ENCODE measurements around the gene ZNF695. TPM values are rescaled to one million over a fixed set of nuclear protein-coding genes. Genes with fewer than 3 reads are reported as not detected.
"Not testable (repeated sequence)": the region's sequence is repeated elsewhere in the genome, so short reads cannot be mapped to it uniquely, and the experiment has no call there.

Gene ZNF695
- 1 to 10 TPM in 1 of 2 experiments, under 1 TPM in 1; 0.66 to 1.0 TPM for total RNA-seq

GRCh38 chr1:247007511-247008405 is at the start of gene ZNF695:
ZNF695 (minus strand) TSS chr1:247008057; CDS start chr1:247007908, 149 bp downstream.
- ChIA-PET CTCF (no interaction called here), POLR2A (no interaction called here)
- peak within 1 kb of the TSS; percentile 85 for H3K4me3 Mint-ChIP-seq
- peaks cover 9% of the 10 kb centered on the region for H3K27me3 Mint-ChIP-seq (ENCODE audit: low read depth)
- H3K4me1 Mint-ChIP-seq (ENCODE audit: low read depth) = peaks cover 9% of the 10 kb centered on the region
- peak; percentile 98 for ATAC-seq
- H3K36me3 Mint-ChIP-seq (ENCODE audit: low read depth) = peaks cover 4% of the 10 kb centered on the region
- H3K27ac Mint-ChIP-seq = no peak within 1 kb of the TSS
- DNase-seq = peak; percentile 77
- H3K9me3 Mint-ChIP-seq (ENCODE audit: insufficient read depth) = peaks cover 42% of the 10 kb centered on the region

- CTCF ChIA-PET = no interaction called here
These were observed 48.2 kb upstream of the ZNF695 start for GRCh38 chr1:247056071-247056470.

GRCh38 chr1:247054992-247055415 is 47.1 kb upstream of the ZNF695 start:
- no peaks in the 10 kb centered on the region for H3K27me3 Mint-ChIP-seq (ENCODE audit: low read depth)
- H3K4me1 Mint-ChIP-seq (ENCODE audit: low read depth) = peaks cover 19% of the 10 kb centered on the region
- DNase-seq (peak; percentile 24), ATAC-seq (peak; percentile 58)
- H3K4me3 Mint-ChIP-seq = no peak overlapping the region
- H3K27ac Mint-ChIP-seq = peak overlapping the region; percentile 72
- CTCF ChIA-PET = no interaction called here
- H3K9me3 Mint-ChIP-seq (ENCODE audit: insufficient read depth) = peaks cover 64% of the 10 kb centered on the region
- H3K36me3 Mint-ChIP-seq (ENCODE audit: low read depth) = peaks cover 31% of the 10 kb centered on the region
- POLR2A ChIA-PET = no interaction called here

More at GRCh38 chr1:247056071-247056470, 48.2 kb upstream of the ZNF695 start:
- Mint-ChIP-seq H3K27ac (no peak overlapping the region), H3K4me3 (no peak overlapping the region), H3K9me3 (ENCODE audit: insufficient read depth) (peaks cover 61% of the 10 kb centered on the region), H3K36me3 (ENCODE audit: low read depth) (peaks cover 31% of the 10 kb centered on the region), H3K27me3 (ENCODE audit: low read depth) (no peaks in the 10 kb centered on the region), H3K4me1 (ENCODE audit: low read depth) (peaks cover 19% of the 10 kb centered on the region)
- ATAC-seq (no peak), DNase-seq (no peak)
- POLR2A ChIA-PET = no interaction called here

GRCh38 chr1:247047702-247048101 is 39.8 kb upstream of the ZNF695 start:
- Mint-ChIP-seq H3K27me3 (ENCODE audit: low read depth) (no peaks in the 10 kb centered on the region), H3K4me1 (ENCODE audit: low read depth) (no peaks in the 10 kb centered on the region), H3K4me3 (no peak overlapping the region), H3K9me3 (ENCODE audit: insufficient read depth) (peaks cover 62% of the 10 kb centered on the region), H3K36me3 (ENCODE audit: low read depth) (peaks cover 11% of the 10 kb centered on the region), H3K27ac (no peak overlapping the region)
- POLR2A ChIA-PET = no interaction called here
- CTCF ChIA-PET = no interaction called here
- DNase-seq (no peak), ATAC-seq (no peak)

GRCh38 chr1:247047260-247047659 is 39.4 kb upstream of the ZNF695 start:
- peaks cover 59% of the 10 kb centered on the region for H3K9me3 Mint-ChIP-seq (ENCODE audit: insufficient read depth)
- no peak overlapping the region for H3K4me3 Mint-ChIP-seq
- DNase-seq (no peak), ATAC-seq (no peak)
- no peaks in the 10 kb centered on the region for H3K4me1 Mint-ChIP-seq (ENCODE audit: low read depth)
- H3K27ac Mint-ChIP-seq = no peak overlapping the region
- CTCF ChIA-PET = no interaction called here
- POLR2A ChIA-PET = no interaction called here
- H3K36me3 Mint-ChIP-seq (ENCODE audit: low read depth) = peaks cover 13% of the 10 kb centered on the region
- H3K27me3 Mint-ChIP-seq (ENCODE audit: low read depth) = no peaks in the 10 kb centered on the region

GRCh38 chr1:247043406-247043805 is 35.5 kb upstream of the ZNF695 start:
- POLR2A ChIA-PET = no interaction called here
- no peaks in the 10 kb centered on the region for H3K27me3 Mint-ChIP-seq (ENCODE audit: low read depth)
- no peaks in the 10 kb centered on the region for H3K4me1 Mint-ChIP-seq (ENCODE audit: low read depth)
- peaks cover 16% of the 10 kb centered on the region for H3K36me3 Mint-ChIP-seq (ENCODE audit: low read depth)
- no peak overlapping the region for H3K27ac Mint-ChIP-seq
- H3K4me3 Mint-ChIP-seq = no peak overlapping the region
- ATAC-seq = no peak
- CTCF ChIA-PET = no interaction called here
- H3K9me3 Mint-ChIP-seq (ENCODE audit: insufficient read depth) = peaks cover 57% of the 10 kb centered on the region
- no peak for DNase-seq

GRCh38 chr1:247037511-247038320 is 29.9 kb upstream of the ZNF695 start:
- Mint-ChIP-seq H3K4me3 (no peak overlapping the region), H3K27ac (no peak overlapping the region), H3K27me3 (ENCODE audit: low read depth) (no peaks in the 10 kb centered on the region), H3K36me3 (ENCODE audit: low read depth) (peaks cover 26% of the 10 kb centered on the region), H3K4me1 (ENCODE audit: low read depth) (no peaks in the 10 kb centered on the region), H3K9me3 (ENCODE audit: insufficient read depth) (peaks cover 56% of the 10 kb centered on the region)
- DNase-seq (no peak), ATAC-seq (no peak)
- POLR2A ChIA-PET = no interaction called here
- CTCF ChIA-PET = no interaction called here

- H3K27me3 Mint-ChIP-seq (ENCODE audit: low read depth); H3K27ac Mint-ChIP-seq; DNase-seq; ATAC-seq; POLR2A ChIA-PET; H3K4me3 Mint-ChIP-seq; H3K4me1 Mint-ChIP-seq (ENCODE audit: low read depth); CTCF ChIA-PET: not testable (repeated sequence)
- peaks cover 15% of the 10 kb centered on the region for H3K36me3 Mint-ChIP-seq (ENCODE audit: low read depth)
- peaks cover 50% of the 10 kb centered on the region for H3K9me3 Mint-ChIP-seq (ENCODE audit: insufficient read depth)
These were observed 24.4 kb upstream of the ZNF695 start for GRCh38 chr1:247032306-247032705.

GRCh38 chr1:247024658-247025057 is 16.8 kb upstream of the ZNF695 start:
- H3K4me3 Mint-ChIP-seq; ATAC-seq; H3K27me3 Mint-ChIP-seq (ENCODE audit: low read depth); CTCF ChIA-PET; DNase-seq; H3K27ac Mint-ChIP-seq; H3K36me3 Mint-ChIP-seq (ENCODE audit: low read depth); POLR2A ChIA-PET; H3K4me1 Mint-ChIP-seq (ENCODE audit: low read depth): not testable (repeated sequence)
- peaks cover 38% of the 10 kb centered on the region for H3K9me3 Mint-ChIP-seq (ENCODE audit: insufficient read depth)

GRCh38 chr1:247013391-247013790 is 5.5 kb upstream of the ZNF695 start:
- ATAC-seq = no peak

GRCh38 chr1:247008406-247008799 is 546 bp upstream of the ZNF695 start:
- no peak overlapping the region for H3K27ac Mint-ChIP-seq
- no peak for ATAC-seq
- DNase-seq = no peak
- peaks cover 37% of the 10 kb centered on the region for H3K9me3 Mint-ChIP-seq (ENCODE audit: insufficient read depth)
- peaks cover 4% of the 10 kb centered on the region for H3K36me3 Mint-ChIP-seq (ENCODE audit: low read depth)
- CTCF ChIA-PET = no interaction called here
- POLR2A ChIA-PET = no interaction called here
- peaks cover 9% of the 10 kb centered on the region for H3K27me3 Mint-ChIP-seq (ENCODE audit: low read depth)
- H3K4me3 Mint-ChIP-seq = peak overlapping the region; percentile 85
- H3K4me1 Mint-ChIP-seq (ENCODE audit: low read depth) = peaks cover 9% of the 10 kb centered on the region

More at GRCh38 chr1:247013391-247013790, 5.5 kb upstream of the ZNF695 start:
- H3K27ac Mint-ChIP-seq = no peak overlapping the region
- no peak for DNase-seq
- H3K9me3 Mint-ChIP-seq (ENCODE audit: insufficient read depth) = peaks cover 28% of the 10 kb centered on the region
- ChIA-PET POLR2A (no interaction called here), CTCF (no interaction called here)
- no peak overlapping the region for H3K4me3 Mint-ChIP-seq
- peaks cover under 1% of the 10 kb centered on the region for H3K27me3 Mint-ChIP-seq (ENCODE audit: low read depth)
- H3K36me3 Mint-ChIP-seq (ENCODE audit: low read depth) = no peaks in the 10 kb centered on the region
- H3K4me1 Mint-ChIP-seq (ENCODE audit: low read depth) = no peaks in the 10 kb centered on the region

GRCh38 chr1:247004081-247004480 is 3.8 kb downstream of the ZNF695 start:
- DNase-seq; ATAC-seq; H3K4me3 Mint-ChIP-seq; CTCF ChIA-PET; H3K4me1 Mint-ChIP-seq (ENCODE audit: low read depth); H3K27me3 Mint-ChIP-seq (ENCODE audit: low read depth); H3K36me3 Mint-ChIP-seq (ENCODE audit: low read depth); POLR2A ChIA-PET; H3K27ac Mint-ChIP-seq: not testable (repeated sequence)
- peaks cover 40% of the 10 kb centered on the region for H3K9me3 Mint-ChIP-seq (ENCODE audit: insufficient read depth)

Data from activated CD8-positive, alpha-beta T cell treated with anti-CD3 and anti-CD28 coated beads, Interleukin-2, amount 10 ng/mL, durations not matched to agents 7 days and 5 days (primary cell).